GM12801 (cell line): ENCODE results near the gene NECTIN4.

Source experiments
- TF ChIP-seq, protein P1 (sequence below): IDR thresholded peaks from one replicate; pipeline ENCODE4 v1.5.1; 2011; ENCODE audit warnings: control low read depth; ENCODE audit not compliant: insufficient read length; ENCODE audit errors: extremely low read depth

Gene NECTIN4

GRCh38 chr1:161130266-161130665 lies 40.9 kb upstream of the NECTIN4 start:
- TF ChIP-seq, protein P1, sequence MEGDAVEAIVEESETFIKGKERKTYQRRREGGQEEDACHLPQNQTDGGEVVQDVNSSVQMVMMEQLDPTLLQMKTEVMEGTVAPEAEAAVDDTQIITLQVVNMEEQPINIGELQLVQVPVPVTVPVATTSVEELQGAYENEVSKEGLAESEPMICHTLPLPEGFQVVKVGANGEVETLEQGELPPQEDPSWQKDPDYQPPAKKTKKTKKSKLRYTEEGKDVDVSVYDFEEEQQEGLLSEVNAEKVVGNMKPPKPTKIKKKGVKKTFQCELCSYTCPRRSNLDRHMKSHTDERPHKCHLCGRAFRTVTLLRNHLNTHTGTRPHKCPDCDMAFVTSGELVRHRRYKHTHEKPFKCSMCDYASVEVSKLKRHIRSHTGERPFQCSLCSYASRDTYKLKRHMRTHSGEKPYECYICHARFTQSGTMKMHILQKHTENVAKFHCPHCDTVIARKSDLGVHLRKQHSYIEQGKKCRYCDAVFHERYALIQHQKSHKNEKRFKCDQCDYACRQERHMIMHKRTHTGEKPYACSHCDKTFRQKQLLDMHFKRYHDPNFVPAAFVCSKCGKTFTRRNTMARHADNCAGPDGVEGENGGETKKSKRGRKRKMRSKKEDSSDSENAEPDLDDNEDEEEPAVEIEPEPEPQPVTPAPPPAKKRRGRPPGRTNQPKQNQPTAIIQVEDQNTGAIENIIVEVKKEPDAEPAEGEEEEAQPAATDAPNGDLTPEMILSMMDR: no peak

DNA sequence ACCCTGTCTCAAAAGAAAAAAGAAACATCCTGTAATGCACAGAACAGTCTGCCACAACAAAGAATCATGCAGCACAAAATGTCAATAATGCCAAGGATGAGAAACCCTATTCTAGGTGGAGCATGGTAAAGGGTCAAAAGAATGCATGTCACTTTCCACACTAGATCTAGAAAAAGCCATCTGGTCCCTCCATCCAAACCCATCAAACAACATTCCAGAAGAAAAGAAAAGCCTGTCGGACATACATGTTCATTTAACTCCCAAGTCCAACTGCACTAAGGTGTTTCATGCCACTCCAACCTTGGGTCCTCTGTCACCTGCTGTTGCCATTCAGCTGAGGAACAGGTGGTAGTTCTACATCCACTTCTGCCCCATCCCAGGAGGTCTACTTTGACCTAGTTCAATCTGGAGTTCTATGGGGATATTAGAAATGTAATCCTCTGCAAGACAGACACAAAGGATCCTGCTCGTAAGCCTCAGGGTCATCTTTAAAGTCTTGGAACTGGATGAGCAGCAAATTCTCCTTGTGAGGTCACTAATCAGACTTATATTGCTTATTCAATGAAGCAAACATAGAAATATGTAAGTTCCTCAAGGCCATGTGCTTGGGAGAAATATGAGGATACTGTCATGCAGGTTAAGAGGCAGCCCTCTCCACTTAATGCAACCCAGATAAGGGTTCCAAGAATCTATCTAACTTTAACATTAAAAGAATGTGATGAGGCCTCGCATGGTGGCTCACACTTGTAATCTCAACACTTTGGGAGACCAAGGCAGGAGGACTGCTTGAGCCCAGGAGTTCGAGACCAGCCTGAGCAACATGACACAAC lies 39.4 kb upstream of the NECTIN4 start:
- TF ChIP-seq, protein P1: no peak

- TF ChIP-seq, protein P1: no peak
Measured at GRCh38 chr1:161127649-161128048, 38.3 kb upstream of the NECTIN4 start.

DNA sequence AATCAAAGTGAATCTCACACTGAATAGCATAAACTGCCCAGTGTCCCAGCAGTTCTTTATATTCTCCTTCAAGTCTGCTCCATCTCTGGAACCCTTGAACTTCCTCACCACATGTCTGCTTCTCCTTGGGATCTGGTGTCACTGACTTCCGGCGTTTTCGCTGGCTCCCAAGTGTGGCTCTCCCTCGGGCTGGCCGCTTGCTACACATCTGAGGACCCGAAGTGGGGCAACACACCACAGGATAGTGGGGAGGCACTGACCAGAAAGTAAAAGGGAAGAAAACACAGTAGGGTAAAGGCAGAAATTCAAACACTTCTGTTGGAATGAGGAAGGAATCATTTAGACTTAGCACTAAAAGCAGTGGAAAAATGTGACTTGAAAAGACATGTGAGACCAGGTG lies 33.6 kb upstream of the NECTIN4 start:
- TF ChIP-seq, protein P1: no peak

DNA sequence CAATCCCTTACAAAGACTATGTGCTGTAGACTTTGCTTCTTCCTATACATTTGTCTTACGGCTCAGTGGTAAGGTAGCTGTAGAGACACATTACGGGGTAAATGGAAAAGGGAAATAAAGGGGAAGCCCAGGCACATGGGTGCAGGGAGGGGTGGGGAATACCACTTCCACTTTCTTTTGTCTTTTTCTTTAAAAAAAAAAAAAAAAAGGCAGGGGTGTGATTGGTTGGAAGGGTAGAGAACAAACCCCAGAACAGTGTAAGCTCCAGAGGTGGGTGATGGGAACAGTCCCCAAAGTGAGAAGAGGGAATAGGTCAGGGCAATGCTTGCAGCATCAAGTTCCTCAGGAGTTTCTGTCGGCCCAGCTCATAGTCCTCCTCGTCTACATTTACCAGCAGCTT lies 32.5 kb upstream of the NECTIN4 start:
- TF ChIP-seq, protein P1: no peak

DNA sequence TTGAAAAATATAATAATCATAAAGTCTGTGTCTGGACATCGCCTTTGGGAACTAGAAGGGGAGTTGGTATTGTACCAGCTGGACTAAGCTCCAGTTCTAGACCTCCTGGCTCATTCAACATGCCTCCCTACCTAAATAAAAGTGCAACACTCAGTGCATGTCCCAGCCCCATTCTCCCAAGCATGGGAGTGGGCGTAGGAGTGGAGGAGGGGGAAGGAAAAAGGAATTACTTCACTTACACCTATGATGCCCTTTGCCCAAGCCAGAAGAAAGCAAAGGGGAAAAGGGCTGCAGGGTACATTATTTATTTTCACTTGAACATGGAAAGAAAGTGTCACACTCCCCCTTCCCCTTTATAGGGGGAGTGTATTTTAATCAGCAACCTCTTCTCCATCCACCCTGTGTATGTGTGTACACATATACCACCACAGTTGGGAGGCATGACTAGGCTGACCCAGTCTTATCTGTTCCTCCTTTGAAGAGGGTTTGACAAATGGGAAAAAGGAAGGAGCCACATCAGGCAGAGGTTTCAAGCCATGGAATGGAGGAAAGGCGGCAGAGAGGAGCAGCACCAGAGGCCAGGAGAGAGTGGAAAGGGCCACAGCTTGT lies 31.8 kb upstream of the NECTIN4 start:
- TF ChIP-seq, protein P1: no peak

DNA sequence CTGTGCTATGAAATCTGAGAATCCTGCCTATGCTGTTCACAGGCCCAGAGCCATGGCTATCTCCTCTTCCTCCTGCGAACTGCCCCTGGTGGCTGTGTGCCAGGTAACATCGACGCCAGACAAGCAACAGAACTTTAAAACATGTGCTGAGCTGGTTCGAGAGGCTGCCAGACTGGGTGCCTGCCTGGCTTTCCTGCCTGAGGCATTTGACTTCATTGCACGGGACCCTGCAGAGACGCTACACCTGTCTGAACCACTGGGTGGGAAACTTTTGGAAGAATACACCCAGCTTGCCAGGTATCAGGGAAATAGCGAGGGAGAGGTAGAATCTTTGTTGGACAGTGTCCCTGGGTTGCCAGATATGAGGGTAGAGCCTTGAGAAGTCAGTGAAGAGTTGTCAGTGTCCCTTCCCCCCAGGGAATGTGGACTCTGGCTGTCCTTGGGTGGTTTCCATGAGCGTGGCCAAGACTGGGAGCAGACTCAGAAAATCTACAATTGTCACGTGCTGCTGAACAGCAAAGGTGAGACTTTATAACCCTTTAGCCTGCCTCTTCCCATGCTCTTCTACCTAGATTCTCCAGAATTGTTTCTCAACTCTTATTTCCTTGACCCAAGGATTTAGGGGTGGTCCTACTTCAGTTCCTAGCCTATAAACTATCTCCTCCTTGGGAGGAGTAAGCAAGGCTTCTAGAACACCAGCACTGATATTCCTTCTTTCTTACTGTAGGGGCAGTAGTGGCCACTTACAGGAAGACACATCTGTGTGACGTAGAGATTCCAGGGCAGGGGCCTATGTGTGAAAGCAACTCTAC lies 29.9 kb upstream of the NECTIN4 start:
- TF ChIP-seq, protein P1: no peak
